MM.1S (cell line): Measurements from ENCODE around the gene GRB2.

Experiments used
- DNase-seq: peaks from one replicate; pipeline ENCODE4 v3.0.0-alpha.2; 2015
- H2AFZ ChIP-seq: fragments of 300-600 bp; sonication (generic); 2 replicates; pipeline ENCODE4 v1.6.0; 2016; ENCODE audit warnings: antibody characterized with exemption, low read length
- H3F3A ChIP-seq: fragments of 300-600 bp; sonication (generic); 2 replicates; pipeline ENCODE4 v1.6.1; 2016; ENCODE audit warnings: mild to moderate bottlenecking, antibody characterized with exemption, low read length, moderate library complexity, mixed read lengths; ENCODE audit not compliant: insufficient read depth
- H3K27ac ChIP-seq: fragments of 300-600 bp; sonication (generic); 2 replicates; pipeline ENCODE4 v1.5.1; 2016; ENCODE audit warnings: mild to moderate bottlenecking, low read length
- H3K27me3 ChIP-seq: fragments of 300-600 bp; sonication (generic); replicated peaks from 2 replicates; pipeline ENCODE4 v1.6.0; 2016; ENCODE audit warnings: low read length; ENCODE audit not compliant: insufficient read depth
- H3K36me3 ChIP-seq: fragments of 300-600 bp; sonication (generic); replicated peaks from 2 replicates; pipeline ENCODE4 v1.6.1; 2016; ENCODE audit warnings: mild to moderate bottlenecking, low read length, mixed read lengths; ENCODE audit not compliant: insufficient read depth
- H3K4me1 ChIP-seq: fragments of 300-600 bp; sonication (generic); 2 replicates; pipeline ENCODE4 v1.6.1; 2016; ENCODE audit warnings: low read length, mixed read lengths
- H3K4me2 ChIP-seq: fragments of 300-600 bp; sonication (generic); 2 replicates; pipeline ENCODE4 v1.6.0; 2016; ENCODE audit warnings: low read depth, low read length
- H3K4me3 ChIP-seq: fragments of 300-600 bp; sonication (generic); 2 replicates; pipeline ENCODE4 v1.5.1; 2016; ENCODE audit warnings: low read length, mixed read lengths
- H3K79me2 ChIP-seq: fragments of 300-600 bp; sonication (generic); 2 replicates; pipeline ENCODE4 v1.6.1; 2016; ENCODE audit warnings: mixed run types, low read length, mixed read lengths
- H3K9ac ChIP-seq: fragments of 300-600 bp; sonication (generic); 2 replicates; pipeline ENCODE4 v1.6.1; 2016; ENCODE audit warnings: low read length, mixed read lengths
- H3K9me2 ChIP-seq: fragments of 300-600 bp; sonication (generic); replicated peaks from 2 replicates; pipeline ENCODE4 v1.6.1; 2016; ENCODE audit warnings: mild to moderate bottlenecking, low read length, mixed read lengths; ENCODE audit not compliant: insufficient read depth
- H3K9me3 ChIP-seq: fragments of 300-600 bp; sonication (generic); replicated peaks from 2 replicates; pipeline ENCODE4 v1.6.1; 2016; ENCODE audit warnings: mild to moderate bottlenecking, low read length, mixed read lengths; ENCODE audit not compliant: insufficient read depth
- H4K20me1 ChIP-seq: fragments of 300-600 bp; sonication (generic); 2 replicates; pipeline ENCODE4 v1.6.1; 2016; ENCODE audit warnings: mild to moderate bottlenecking, low read length, moderate library complexity, mixed read lengths; ENCODE audit not compliant: insufficient read depth
- EZH2 ChIP-seq: fragments of 300-600 bp; sonication (generic); optimal IDR thresholded peaks from 2 replicates; pipeline ENCODE3; 2017; ENCODE audit warnings: low read depth, mild to moderate bottlenecking, antibody characterized with exemption, low read length, mixed read lengths
- EZH2phosphoT487 ChIP-seq: fragments of 300-600 bp; sonication (generic); IDR thresholded peaks from 2 replicates; pipeline ENCODE4 v1.6.1; 2018; ENCODE audit warnings: antibody characterized with exemption, low read length
- TF ChIP-seq, protein P1 (sequence below): fragments of 300-600 bp; sonication (generic); IDR thresholded peaks from 2 replicates; pipeline ENCODE4 v1.5.1; 2016; ENCODE audit warnings: antibody characterized with exemption, low read length, mixed read lengths

The GRB2 gene

DNA sequence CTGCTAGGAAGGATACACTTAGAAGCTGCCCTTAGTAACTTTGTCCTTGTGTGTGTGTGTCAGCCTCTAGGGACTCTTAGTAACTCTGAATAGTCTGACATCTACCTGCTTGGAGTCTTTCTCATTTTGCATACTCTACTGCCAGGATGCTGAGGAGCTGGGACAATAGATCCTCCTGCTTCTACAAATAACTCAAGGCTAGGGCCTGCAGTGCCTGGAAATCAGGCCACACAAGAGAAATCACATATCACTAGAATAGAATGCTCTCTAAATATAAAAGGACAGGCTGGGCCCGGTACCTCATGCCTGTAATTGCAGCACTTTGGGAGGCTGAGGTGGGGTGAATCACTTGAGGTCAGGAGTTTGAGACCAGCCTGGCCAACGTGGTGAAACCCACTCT lies 77.7 kb downstream of the GRB2 start:
- H3K9ac ChIP-seq: no peak overlapping the region
- no peaks in the 10 kb centered on the region for H3K27me3 ChIP-seq
- H3K79me2 ChIP-seq: peaks cover 47% of the 10 kb centered on the region
- no peaks in the 10 kb centered on the region for H3K9me3 ChIP-seq
- no peak for DNase-seq
- TF ChIP-seq EZH2phosphoT487 (no peak), EZH2 (no peak)
- TF ChIP-seq, protein P1, sequence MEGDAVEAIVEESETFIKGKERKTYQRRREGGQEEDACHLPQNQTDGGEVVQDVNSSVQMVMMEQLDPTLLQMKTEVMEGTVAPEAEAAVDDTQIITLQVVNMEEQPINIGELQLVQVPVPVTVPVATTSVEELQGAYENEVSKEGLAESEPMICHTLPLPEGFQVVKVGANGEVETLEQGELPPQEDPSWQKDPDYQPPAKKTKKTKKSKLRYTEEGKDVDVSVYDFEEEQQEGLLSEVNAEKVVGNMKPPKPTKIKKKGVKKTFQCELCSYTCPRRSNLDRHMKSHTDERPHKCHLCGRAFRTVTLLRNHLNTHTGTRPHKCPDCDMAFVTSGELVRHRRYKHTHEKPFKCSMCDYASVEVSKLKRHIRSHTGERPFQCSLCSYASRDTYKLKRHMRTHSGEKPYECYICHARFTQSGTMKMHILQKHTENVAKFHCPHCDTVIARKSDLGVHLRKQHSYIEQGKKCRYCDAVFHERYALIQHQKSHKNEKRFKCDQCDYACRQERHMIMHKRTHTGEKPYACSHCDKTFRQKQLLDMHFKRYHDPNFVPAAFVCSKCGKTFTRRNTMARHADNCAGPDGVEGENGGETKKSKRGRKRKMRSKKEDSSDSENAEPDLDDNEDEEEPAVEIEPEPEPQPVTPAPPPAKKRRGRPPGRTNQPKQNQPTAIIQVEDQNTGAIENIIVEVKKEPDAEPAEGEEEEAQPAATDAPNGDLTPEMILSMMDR: no peak
- H4K20me1 ChIP-seq: no peaks in the 10 kb centered on the region
- peaks cover 12% of the 10 kb centered on the region for H3F3A ChIP-seq
- no peak overlapping the region for H2AFZ ChIP-seq
- H3K36me3 ChIP-seq: no peaks in the 10 kb centered on the region
- H3K4me3 ChIP-seq: no peak overlapping the region
- peaks cover 8% of the 10 kb centered on the region; the same call in 1 of the 2 replicates for H3K4me1 ChIP-seq
- H3K4me2 ChIP-seq: no peak overlapping the region
- no peaks in the 10 kb centered on the region for H3K9me2 ChIP-seq
- H3K27ac ChIP-seq: no peak overlapping the region

DNA sequence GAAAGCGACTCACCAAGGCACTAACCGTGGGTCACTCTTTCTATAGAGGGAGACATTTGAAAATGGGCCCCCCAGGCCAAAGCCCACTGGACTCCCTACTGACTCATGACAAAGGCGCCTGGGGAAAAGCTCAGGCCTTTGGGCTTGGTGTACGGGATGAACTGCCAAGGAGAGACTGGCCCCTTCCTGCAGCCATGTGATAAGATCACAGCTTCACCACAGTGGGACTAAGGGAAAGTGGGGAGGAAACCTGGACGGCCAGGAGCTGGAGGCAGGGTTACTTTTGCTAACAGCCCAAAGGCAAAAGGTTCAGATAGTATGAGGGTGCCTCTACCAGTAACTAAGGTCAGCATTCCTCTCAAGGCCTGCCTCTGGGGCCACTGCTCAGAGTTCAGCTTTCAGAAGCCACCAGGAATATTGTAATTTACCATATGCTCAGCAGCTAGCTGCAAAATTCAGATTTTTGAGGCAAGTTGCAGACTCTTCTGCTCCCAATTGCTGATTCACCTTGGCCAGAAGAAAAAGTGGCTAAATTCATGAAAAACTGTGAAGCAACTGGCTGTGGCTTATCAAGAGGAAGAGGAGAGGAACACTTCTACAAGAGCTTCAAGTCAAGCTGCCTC lies 79.1 kb downstream of the GRB2 start:
- no peaks in the 10 kb centered on the region for H3K9me3 ChIP-seq
- H3K4me1 ChIP-seq: peaks cover 8% of the 10 kb centered on the region; the same call in 1 of the 2 replicates
- 0 out of 2 replicates have a peak, but pooled peaks cover 2% of the 10 kb centered on the region for H4K20me1 ChIP-seq
- no peak for TF ChIP-seq EZH2phosphoT487
- no peak for TF ChIP-seq EZH2
- TF ChIP-seq, protein P1: no peak
- H3K4me3 ChIP-seq: no peak overlapping the region
- no peak overlapping the region for H2AFZ ChIP-seq
- no peak for DNase-seq
- peaks cover 3% of the 10 kb centered on the region; the same call in 1 of the 2 replicates for H3K36me3 ChIP-seq
- H3K9me2 ChIP-seq: no peaks in the 10 kb centered on the region
- H3K27ac ChIP-seq: no peak overlapping the region
- peaks cover 45% of the 10 kb centered on the region for H3K79me2 ChIP-seq
- no peaks in the 10 kb centered on the region for H3K27me3 ChIP-seq
- H3K9ac ChIP-seq: no peak overlapping the region
- no peak overlapping the region for H3K4me2 ChIP-seq
- H3F3A ChIP-seq: peaks cover 12% of the 10 kb centered on the region

DNA sequence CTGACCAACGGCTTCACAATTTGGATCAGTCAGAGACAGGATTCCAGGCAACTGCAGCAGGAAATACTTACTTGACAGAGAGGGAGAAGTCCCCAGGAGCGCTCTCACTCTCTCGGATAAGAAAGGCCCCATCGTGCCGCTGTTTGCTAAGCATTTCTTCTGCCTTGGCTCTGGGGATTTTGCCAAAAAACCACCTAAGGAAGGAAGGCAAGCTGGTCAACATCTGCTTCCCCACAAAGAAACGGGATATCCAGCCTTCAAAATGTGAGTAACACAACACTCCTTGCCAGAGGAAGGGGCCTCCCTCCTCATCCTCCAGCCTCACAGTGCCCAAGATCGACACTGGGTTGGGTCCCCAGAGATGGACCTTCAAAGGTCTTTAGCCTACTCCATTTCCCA lies 79.7 kb downstream of the GRB2 start:
- H2AFZ ChIP-seq: no peak overlapping the region
- H3K4me3 ChIP-seq: no peak overlapping the region
- TF ChIP-seq EZH2phosphoT487: no peak
- no peak for TF ChIP-seq EZH2
- TF ChIP-seq, protein P1: no peak
- H3K4me2 ChIP-seq: no peak overlapping the region
- no peaks in the 10 kb centered on the region for H3K9me3 ChIP-seq
- H3K36me3 ChIP-seq: peaks cover 6% of the 10 kb centered on the region; the same call in 1 of the 2 replicates
- DNase-seq: no peak
- peaks cover 12% of the 10 kb centered on the region for H3F3A ChIP-seq
- peaks cover 40% of the 10 kb centered on the region for H3K79me2 ChIP-seq
- H3K9me2 ChIP-seq: no peaks in the 10 kb centered on the region
- no peak overlapping the region for H3K27ac ChIP-seq
- no peak overlapping the region for H3K9ac ChIP-seq
- no peaks in the 10 kb centered on the region for H3K27me3 ChIP-seq
- peaks cover 8% of the 10 kb centered on the region; the same call in 1 of the 2 replicates for H3K4me1 ChIP-seq
- 0 out of 2 replicates have a peak, but pooled peaks cover 2% of the 10 kb centered on the region for H4K20me1 ChIP-seq
